NCI-H2196 (cell line): ENCODE results near the gene CALCOCO2.
"Not testable (repeated sequence)": the region's sequence is repeated elsewhere in the genome, so short reads cannot be mapped to it uniquely, and the experiment has no call there.

Source experiments
- DNase-seq: peaks from one replicate; lab custom pipeline; 2025; ENCODE audit not compliant: unreplicated experiment; lab: John Stamatoyannopoulos, UW

CALCOCO2 gene

GRCh38 chr17:48830840-48831548, at the start of gene CALCOCO2:
Gene CALCOCO2 (plus strand): TSS chr17:48831035. CDS start chr17:48841708, 10,673 bp downstream.
- peak; percentile 97 for DNase-seq

- DNase-seq = no peak
Observed at GRCh38 chr17:48787828-48788227, 43.0 kb upstream of the CALCOCO2 start.

- DNase-seq = no peak
Observed at GRCh38 chr17:48790607-48791127, 40.2 kb upstream of the CALCOCO2 start.

GRCh38 chr17:48791128-48792032, 39.5 kb upstream of the CALCOCO2 start:
- peak; percentile 86 for DNase-seq

GRCh38 chr17:48792033-48792798, 38.6 kb upstream of the CALCOCO2 start:
- no peak for DNase-seq

GRCh38 chr17:48795444-48796162, 35.2 kb upstream of the CALCOCO2 start:
- DNase-seq = no peak

GRCh38 chr17:48796163-48796522, 34.7 kb upstream of the CALCOCO2 start:
- not testable (repeated sequence) for DNase-seq

GRCh38 chr17:48799069-48799723, 31.6 kb upstream of the CALCOCO2 start:
- DNase-seq = no peak

- no peak for DNase-seq
Observed at GRCh38 chr17:48800626-48801217, 30.1 kb upstream of the CALCOCO2 start.

GRCh38 chr17:48804936-48805411, 25.9 kb upstream of the CALCOCO2 start:
- DNase-seq = peak; percentile 74

- no peak for DNase-seq
Observed at GRCh38 chr17:48809182-48809581, 21.7 kb upstream of the CALCOCO2 start.

GRCh38 chr17:48812001-48812400, 18.8 kb upstream of the CALCOCO2 start:
- DNase-seq = no peak

- peak; percentile 19 for DNase-seq
Observed at GRCh38 chr17:48814504-48814903, 16.3 kb upstream of the CALCOCO2 start.

- no peak for DNase-seq
Observed at GRCh38 chr17:48815311-48815710, 15.5 kb upstream of the CALCOCO2 start.

- peak; percentile 35 for DNase-seq
Observed at GRCh38 chr17:48816438-48816773, 14.4 kb upstream of the CALCOCO2 start.

GRCh38 chr17:48816774-48817590, 13.9 kb upstream of the CALCOCO2 start, which contains the start of gene TTLL6:
Gene TTLL6 (minus strand): TSS chr17:48817229. CDS start chr17:48817072, 157 bp downstream.
- DNase-seq = peak; percentile 97

- DNase-seq = no peak
Observed at GRCh38 chr17:48818361-48818841, 12.4 kb upstream of the CALCOCO2 start.

GRCh38 chr17:48819466-48819865, 11.4 kb upstream of the CALCOCO2 start:
- no peak for DNase-seq
